Esophagus squamous epithelium (tissue), 4 donors: ENCODE results near the gene NUFIP1.

Source experiments
- CTCF ChIP-seq, 6 experiments: fragments of 450-650 bp in 4 of 6; fragments of 200-600 bp in 2 of 6; sonication (generic) in 2 of 6; IDR thresholded peaks; one replicate each; pipeline ENCODE4 v1.5.1; 2016 to 2019; ENCODE audit warnings: antibody characterized with exemption in 6 of 6, mild to moderate bottlenecking in 4 of 6, moderate library complexity in 4 of 6
- POLR2A ChIP-seq, 4 donors: fragments of 450-650 bp; IDR thresholded peaks; one replicate each; pipeline ENCODE4 v1.6.1; 2017; ENCODE audit warnings: antibody characterized with exemption in 4 of 4, mild to moderate bottlenecking in 4 of 4, moderate library complexity in 3 of 4

DNA sequence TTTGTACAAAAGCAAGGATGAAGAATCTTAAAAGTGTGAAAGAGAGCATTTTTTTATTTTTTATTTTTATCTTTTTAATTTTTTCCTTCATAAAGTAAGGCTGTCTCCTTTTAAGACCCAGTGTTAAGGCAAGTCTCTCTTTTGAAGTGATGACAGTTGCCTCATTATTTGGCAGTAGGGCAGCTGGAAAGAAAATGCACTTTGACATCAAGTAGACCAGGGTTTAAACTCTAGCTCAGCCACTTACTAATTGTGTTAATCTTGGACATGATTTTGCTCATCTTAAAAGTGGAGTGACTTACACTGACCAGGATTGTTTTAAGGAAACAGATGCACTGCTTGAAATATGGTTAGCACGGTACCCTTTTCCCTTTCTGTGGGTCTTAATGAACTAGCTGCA, 18.6 kb upstream of the NUFIP1 start:
- TF ChIP-seq CTCF (IDR thresholded peaks at IDR 0.05) = no peak
- no peak for TF ChIP-seq POLR2A (IDR thresholded peaks at IDR 0.05)
